Inflammatory macrophage (primary cell): ENCODE results near the gene CENPP.

Experiments
- DNase-seq, 2 donors: peaks; one replicate each; pipeline ENCODE4 v3.0.0-alpha.2; 2020 to 2022

CENPP gene

GRCh38 chr9:92313624-92314012, 12.1 kb upstream of the CENPP start:
- no peak for DNase-seq

- no peak for DNase-seq
Observed at GRCh38 chr9:92315456-92315855, 10.3 kb upstream of the CENPP start.

DNA sequence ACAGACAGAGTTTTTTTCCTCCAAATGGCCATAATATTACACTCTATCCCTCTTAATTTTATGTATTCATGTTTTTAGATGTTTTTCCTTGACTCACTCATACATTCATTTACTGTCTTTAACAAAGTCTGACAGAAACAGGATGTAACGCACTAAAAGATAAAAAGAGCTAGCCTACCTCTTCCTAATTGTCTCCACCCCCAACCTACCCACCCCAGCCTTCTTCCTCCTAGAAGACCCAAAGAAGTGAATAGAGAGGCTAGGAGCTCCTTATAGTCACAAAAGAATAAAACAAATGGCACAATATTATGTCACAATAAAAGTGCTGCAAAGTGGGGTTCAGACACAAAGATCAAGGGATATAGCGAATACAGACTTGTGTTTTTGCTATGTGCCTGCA, 1.3 kb upstream of the CENPP start:
- DNase-seq: peak; percentile 14 to 25

GRCh38 chr9:92324889-92325268, 874 bp upstream of the CENPP start:
- DNase-seq: no peak

DNA sequence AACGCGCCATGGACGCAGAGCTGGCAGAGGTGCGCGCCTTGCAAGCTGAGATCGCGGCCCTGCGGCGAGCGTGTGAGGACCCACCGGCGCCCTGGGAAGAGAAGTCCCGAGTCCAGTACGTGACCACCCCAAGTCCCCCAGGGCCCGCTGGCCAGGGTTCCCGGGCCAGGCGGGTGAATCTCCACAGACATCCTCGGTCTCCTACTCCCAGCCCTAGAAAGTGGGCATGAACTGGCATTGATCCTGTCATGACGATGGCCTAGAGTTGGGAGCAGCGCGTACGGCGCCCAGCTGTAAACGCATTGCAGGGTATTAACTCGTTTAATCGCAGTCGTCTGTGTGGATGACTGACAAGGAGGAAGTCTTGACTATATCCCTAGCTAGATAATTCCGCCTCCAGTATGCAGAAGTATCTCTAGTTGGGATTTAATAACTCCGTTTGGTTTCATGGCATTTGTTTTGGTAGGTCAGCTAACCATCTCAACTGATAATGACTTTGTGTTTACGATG, 293 bp downstream of the CENPP start:
- DNase-seq: peak; percentile 47 to 57

- no peak for DNase-seq
Observed at GRCh38 chr9:92327283-92327850, 1.6 kb downstream of the CENPP start.

DNA sequence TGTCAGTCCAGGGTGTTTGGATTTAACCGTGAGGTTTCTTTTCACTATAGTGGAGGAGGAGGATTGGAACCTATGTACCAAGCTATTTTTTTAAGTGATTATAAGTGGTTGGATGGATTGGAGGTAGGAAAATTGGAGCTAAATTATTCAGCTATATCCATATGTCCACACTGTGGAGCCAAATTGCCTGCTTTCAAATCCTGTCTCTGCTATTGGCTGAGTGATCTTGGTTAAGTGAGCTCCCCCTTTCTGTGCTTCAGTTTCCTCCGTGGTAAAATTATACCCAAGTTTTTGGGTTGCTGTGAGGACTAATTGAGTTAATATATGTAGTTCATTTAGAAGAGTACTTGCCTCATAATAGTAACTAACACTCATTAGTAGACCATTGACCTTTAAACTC, 2.5 kb downstream of the CENPP start:
- DNase-seq: peak; percentile 24 to 27

- no peak for DNase-seq
Observed at GRCh38 chr9:92332577-92333281, 7.0 kb downstream of the CENPP start.

GRCh38 chr9:92333282-92333634, 7.5 kb downstream of the CENPP start:
- DNase-seq: no peak

DNA sequence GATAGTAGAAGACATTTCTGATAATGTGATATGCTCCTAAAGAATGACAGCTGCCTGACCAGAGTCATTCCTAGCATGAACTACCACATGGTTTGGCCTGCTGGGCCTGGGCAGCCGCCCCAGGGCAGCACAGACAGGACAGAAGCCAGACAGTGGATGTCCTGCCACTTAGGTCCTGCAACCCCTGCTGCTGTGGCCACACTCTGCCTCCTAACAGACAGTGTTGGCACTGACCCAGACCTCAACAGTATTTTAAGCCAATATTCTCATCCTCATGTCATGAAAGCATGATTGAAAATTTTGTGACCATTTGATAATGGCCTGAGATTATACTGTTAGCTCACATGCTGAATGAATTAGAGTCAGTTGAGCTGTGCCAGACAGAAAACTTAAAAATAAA, 15.8 kb downstream of the CENPP start:
- DNase-seq: no peak

DNA sequence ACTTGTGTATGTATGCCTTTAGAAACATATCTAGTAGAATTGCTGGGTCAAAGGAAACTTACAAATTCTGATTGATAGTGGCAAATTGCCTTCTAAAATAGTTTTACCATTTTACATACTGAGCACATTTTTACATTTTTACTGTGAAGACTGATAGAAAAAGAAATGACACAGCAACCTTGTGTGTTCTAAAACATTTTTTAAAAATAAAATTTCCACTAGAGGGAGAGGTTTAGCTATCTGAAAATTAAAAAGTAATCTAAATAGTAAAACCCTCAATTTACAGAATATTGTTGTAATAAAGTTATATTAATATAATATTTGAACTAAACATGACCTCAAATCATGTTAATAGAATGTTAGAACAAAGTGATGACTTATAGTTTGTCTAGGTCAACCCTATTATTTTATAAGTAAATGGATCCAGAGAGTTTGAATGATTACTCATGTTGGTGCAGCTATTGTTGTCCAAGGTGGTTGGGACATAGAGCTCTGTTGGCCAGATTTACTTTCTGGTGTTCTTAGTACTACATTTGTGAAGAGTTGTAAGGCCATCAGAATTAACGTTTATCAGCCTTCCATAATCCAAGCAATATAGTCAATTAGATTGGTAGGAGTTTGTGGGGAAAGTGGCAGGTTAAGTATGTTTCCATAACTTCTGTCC, 17.2 kb downstream of the CENPP start:
- DNase-seq: peak in 1 of 2 donors; percentile 26

DNA sequence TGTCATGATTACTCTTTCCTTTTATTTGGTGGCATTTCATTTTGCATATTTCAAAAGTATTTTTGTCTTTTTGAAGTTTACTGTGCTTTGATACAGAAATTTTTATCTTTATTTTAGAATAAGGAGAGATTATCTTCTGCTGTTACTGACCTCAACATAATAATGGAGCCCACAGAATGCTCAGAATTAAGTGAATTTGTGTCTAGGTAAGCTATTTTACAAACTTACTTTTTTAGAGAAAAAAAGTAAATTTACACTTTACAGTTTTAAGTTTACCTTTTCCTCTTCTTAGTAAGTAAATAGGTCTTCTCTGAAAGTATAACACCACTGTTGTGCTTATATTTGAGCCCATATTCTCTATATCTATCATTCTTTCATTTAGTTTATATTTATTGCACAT, 19.8 kb downstream of the CENPP start:
- no peak for DNase-seq

DNA sequence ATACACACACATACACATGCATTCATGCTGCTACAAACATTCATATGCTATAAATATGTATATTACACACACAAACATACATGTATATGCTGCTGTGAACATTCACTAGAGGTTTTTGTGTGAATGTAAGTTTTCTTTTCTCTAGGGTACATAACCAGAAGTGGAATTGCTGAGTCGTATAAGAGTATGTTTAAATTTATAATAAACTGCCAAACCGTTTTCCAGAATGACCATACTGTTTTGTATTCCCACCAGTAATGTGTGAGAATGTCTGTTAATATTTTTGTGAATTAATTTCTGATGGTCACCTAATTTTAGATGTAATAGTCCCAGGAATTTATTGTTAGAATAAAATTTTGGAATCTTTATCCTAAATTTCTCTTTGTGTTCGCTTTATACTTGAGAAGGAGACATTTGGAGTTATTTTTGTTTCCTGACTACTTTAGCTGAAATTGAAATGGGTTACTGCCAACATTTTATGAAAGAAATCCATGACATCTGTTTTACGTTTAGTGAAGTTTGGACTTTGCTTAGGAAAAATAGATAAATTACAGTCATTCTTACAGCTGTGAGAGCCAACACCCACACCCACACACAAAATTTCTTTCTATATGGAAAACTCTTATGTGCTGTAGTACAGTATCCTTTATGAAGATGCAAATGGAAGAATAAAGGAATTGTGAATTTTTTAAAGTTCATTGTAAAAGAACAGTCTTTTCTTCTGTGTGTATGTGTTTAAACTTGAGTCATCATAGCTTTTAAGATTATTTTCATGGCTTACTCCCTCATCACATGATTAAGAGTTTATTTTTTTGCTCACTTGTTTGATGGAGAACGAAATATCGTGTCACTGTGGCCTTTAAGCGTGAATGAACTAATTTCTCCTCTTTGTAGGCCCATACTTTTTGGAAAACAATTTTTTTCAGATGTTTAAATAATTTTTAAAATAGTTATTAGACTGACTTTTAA, 24.3 kb downstream of the CENPP start:
- no peak for DNase-seq

DNA sequence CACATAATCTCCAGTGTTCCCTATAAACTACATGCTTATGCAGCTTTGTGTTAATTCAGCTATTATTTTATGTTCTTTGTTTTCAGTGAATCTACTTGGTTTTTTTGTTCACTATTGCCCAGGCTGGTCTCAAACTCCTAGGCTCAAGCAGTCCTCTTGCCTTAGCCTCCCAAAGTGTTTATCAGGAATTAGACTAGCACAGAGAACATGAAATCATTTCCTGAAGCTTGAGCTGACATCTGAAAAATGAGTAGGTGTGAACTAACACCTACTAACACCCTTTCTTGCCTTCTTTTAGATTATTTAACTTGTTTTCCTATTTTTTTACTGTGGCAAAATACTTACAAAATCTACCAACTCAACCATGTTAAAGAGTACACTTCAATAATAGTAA, 25.0 kb downstream of the CENPP start:
- DNase-seq: peak in 1 of 2 donors; percentile 3

GRCh38 chr9:92353051-92353450, 27.3 kb downstream of the CENPP start:
- peak; percentile 75 to 76 for DNase-seq

- peak; percentile 43 to 50 for DNase-seq
Observed at GRCh38 chr9:92359394-92359995, 33.7 kb downstream of the CENPP start.

- peak; percentile 30 to 40 for DNase-seq
Observed at GRCh38 chr9:92360083-92360482, 34.3 kb downstream of the CENPP start.

GRCh38 chr9:92369075-92369474, 43.3 kb downstream of the CENPP start:
- no peak for DNase-seq

GRCh38 chr9:92373167-92373566, 47.4 kb downstream of the CENPP start:
- DNase-seq: no peak

GRCh38 chr9:92377876-92378275, 52.1 kb downstream of the CENPP start:
- DNase-seq: no peak

GRCh38 chr9:92378865-92379560, 53.3 kb downstream of the CENPP start:
- DNase-seq: no peak

DNA sequence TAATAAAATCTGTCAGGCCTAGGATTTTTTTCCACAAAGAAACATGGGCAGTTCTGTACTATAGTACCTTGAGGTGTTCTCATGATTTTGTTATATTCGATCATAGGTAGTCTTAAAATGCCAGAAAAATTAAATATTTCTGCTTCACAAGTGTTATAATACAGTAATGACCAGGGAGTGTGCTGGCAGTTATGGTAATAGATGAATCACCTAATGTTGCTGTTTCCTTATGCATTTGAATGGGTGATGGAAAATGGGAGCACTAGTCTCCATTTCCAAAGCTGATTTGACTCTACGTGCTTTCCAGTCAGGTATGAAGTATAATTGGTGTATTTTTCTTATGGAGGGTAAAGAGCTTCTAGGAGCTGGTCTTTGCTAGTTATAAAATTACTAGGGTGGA, 54.9 kb downstream of the CENPP start:
- DNase-seq: no peak
